Mucosa of descending colon (tissue), 3 donors: Measurements from ENCODE around the gene EIF3I. TPM values are rescaled to one million over a fixed set of nuclear protein-coding genes. Genes with fewer than 3 reads are reported as not detected.

ENCODE experiments used
- ATAC-seq: fragments of 200-7000 bp; cut with Tn5 transposase; one replicate; pipeline ENCODE4 v1.9.1; 2020; ENCODE audit warnings: mild to moderate bottlenecking, moderate library complexity
- DNase-seq, 3 donors: peaks; one replicate each; pipeline ENCODE4 v3.0.0-alpha.2; 2020
- H3K36me3 ChIP-seq: fragments of 200-600 bp; one replicate; pipeline ENCODE4 v1.8.0; 2021; ENCODE audit warnings: low read depth, mild to moderate bottlenecking
- H3K4me1 ChIP-seq: fragments of 200-600 bp; one replicate; pipeline ENCODE4 v1.8.0; 2021; ENCODE audit warnings: low read depth, mild to moderate bottlenecking
- H3K4me3 ChIP-seq: fragments of 200-600 bp; one replicate; pipeline ENCODE4 v1.8.0; 2021; ENCODE audit warnings: mild to moderate bottlenecking
- H3K9me3 ChIP-seq: fragments of 200-600 bp; one replicate; pipeline ENCODE4 v1.8.0; 2021; ENCODE audit warnings: mild to moderate bottlenecking
- intact Hi-C, 2 donors: fragments of 100-400 bp; cut with DNase I in 1 of 2; cut with micrococcal nuclease in 1 of 2; formaldehyde crosslinking; loops; one replicate each; pipeline versions ENCODE4 v1.11.0 to v1.11.1; 2022; cut with DNase I, micrococcal nuclease
- total RNA-seq, 3 donors: library from RNA; stranded (reverse); fragmentation: NEBNext Ultra II Directional in 2 of 3; extraction: Animal tissue kit (Norgen Biotek cat#: 25700) in 2 of 3; gene quantifications; one replicate each; pipeline versions ENCODE4 v1.2.1 to v1.2.4, GENCODE V29; 2021 to 2023
- TF ChIP-seq, protein P1 (sequence below): fragments of 200-600 bp; IDR thresholded peaks from one replicate; pipeline ENCODE4 v1.8.0; 2022; ENCODE audit warnings: antibody characterized with exemption, mild to moderate bottlenecking
- donor health status: DM: no; HTN: no; CAD: no; lungs with moderate emphysema.
- donor health status: DM: no; HTN: no; CAD: no.
- donor health status: DM: no; HTN: yes; CAD: no.

The EIF3I gene
- total RNA-seq, 3 donors from 2014 or later: 111 to 138 (median 115) TPM

DNA sequence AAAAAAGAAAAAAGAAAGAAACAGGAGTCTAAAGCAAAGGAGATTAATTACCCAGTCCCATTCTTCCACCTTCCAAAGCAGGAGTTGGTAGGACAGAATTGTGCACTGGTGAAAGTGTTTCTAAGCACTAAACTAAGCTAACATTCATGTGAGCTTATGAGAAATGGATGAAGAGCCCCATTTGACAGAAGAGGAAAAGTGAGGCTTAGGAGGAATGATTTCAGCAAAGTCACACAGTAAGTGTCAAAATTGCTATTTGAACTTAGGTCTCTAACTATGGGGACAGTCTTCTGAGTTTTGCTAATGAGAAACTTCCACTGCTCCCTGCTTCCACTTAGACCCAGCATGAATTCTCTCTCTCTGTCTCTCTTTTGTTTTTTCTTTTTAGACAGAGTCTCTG, 47.5 kb downstream of the EIF3I start:
- DNase-seq (no peak), ATAC-seq (no peak)
- H3K4me3 ChIP-seq: no peak overlapping the region
- H3K36me3 ChIP-seq: no peaks in the 10 kb centered on the region
- H3K4me1 ChIP-seq: no peaks in the 10 kb centered on the region
- intact Hi-C loops: no loop called here
- no peaks in the 10 kb centered on the region for H3K9me3 ChIP-seq
- TF ChIP-seq, protein P1, sequence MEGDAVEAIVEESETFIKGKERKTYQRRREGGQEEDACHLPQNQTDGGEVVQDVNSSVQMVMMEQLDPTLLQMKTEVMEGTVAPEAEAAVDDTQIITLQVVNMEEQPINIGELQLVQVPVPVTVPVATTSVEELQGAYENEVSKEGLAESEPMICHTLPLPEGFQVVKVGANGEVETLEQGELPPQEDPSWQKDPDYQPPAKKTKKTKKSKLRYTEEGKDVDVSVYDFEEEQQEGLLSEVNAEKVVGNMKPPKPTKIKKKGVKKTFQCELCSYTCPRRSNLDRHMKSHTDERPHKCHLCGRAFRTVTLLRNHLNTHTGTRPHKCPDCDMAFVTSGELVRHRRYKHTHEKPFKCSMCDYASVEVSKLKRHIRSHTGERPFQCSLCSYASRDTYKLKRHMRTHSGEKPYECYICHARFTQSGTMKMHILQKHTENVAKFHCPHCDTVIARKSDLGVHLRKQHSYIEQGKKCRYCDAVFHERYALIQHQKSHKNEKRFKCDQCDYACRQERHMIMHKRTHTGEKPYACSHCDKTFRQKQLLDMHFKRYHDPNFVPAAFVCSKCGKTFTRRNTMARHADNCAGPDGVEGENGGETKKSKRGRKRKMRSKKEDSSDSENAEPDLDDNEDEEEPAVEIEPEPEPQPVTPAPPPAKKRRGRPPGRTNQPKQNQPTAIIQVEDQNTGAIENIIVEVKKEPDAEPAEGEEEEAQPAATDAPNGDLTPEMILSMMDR: no peak

GRCh38 chr1:32272557-32273390, 50.6 kb downstream of the EIF3I start:
- ATAC-seq: no peak
- no peak for DNase-seq
- intact Hi-C loops: no loop called here

GRCh38 chr1:32273391-32274208, 51.4 kb downstream of the EIF3I start:
- ATAC-seq (peak; percentile 85), DNase-seq (peak; percentile 43 to 74 (median 64))
- H3K4me1 ChIP-seq: peaks cover 4% of the 10 kb centered on the region
- intact Hi-C loops: no loop called here
- H3K36me3 ChIP-seq: no peaks in the 10 kb centered on the region
- H3K4me3 ChIP-seq: no peak overlapping the region
- TF ChIP-seq, protein P1: no peak
- no peaks in the 10 kb centered on the region for H3K9me3 ChIP-seq

More at GRCh38 chr1:32272557-32273390, 50.6 kb downstream of the EIF3I start:
- H3K36me3 ChIP-seq: no peaks in the 10 kb centered on the region
- TF ChIP-seq, protein P1: no peak
- H3K4me1 ChIP-seq: peaks cover 4% of the 10 kb centered on the region
- no peak overlapping the region for H3K4me3 ChIP-seq
- no peaks in the 10 kb centered on the region for H3K9me3 ChIP-seq

- Histone ChIP-seq H3K4me1 (peaks cover 4% of the 10 kb centered on the region), H3K36me3 (no peaks in the 10 kb centered on the region), H3K4me3 (no peak overlapping the region), H3K9me3 (no peaks in the 10 kb centered on the region)
- TF ChIP-seq, protein P1: no peak
- ATAC-seq (no peak), DNase-seq (no peak)
- intact Hi-C loops: no loop called here
These were observed 52.6 kb downstream of the EIF3I start for GRCh38 chr1:32274646-32275340.

DNA sequence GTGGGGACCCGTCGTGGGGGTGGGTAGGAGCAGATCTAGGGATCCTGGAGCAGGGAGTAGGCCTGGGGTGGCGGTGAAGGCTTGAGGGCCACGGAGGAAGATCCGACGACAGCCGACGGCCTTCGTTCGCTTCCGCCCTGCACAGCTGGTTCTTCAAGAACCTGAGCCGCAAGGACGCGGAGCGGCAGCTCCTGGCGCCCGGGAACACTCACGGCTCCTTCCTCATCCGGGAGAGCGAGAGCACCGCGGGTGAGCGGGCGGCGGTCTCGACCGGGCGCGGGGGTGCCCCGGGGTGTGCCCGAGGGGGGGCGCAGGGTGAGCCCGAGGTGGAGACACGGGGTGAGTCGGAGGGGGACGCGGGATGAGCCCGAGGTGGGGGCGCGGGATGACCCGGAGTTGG, 53.2 kb downstream of the EIF3I start:
- H3K4me3 ChIP-seq: no peak overlapping the region

More for the DNA sequence above, 53.2 kb downstream of the EIF3I start:
- H3K36me3 ChIP-seq: no peaks in the 10 kb centered on the region
- intact Hi-C loops: no loop called here
- peaks cover 4% of the 10 kb centered on the region for H3K4me1 ChIP-seq
- peak; percentile 43 to 71 (median 64) for DNase-seq
- TF ChIP-seq, protein P1: no peak
- H3K9me3 ChIP-seq: no peaks in the 10 kb centered on the region
- peak; percentile 65 for ATAC-seq
